ENCODE data around the gene UBE2D2.

- TF ChIP-seq, protein P1, sequence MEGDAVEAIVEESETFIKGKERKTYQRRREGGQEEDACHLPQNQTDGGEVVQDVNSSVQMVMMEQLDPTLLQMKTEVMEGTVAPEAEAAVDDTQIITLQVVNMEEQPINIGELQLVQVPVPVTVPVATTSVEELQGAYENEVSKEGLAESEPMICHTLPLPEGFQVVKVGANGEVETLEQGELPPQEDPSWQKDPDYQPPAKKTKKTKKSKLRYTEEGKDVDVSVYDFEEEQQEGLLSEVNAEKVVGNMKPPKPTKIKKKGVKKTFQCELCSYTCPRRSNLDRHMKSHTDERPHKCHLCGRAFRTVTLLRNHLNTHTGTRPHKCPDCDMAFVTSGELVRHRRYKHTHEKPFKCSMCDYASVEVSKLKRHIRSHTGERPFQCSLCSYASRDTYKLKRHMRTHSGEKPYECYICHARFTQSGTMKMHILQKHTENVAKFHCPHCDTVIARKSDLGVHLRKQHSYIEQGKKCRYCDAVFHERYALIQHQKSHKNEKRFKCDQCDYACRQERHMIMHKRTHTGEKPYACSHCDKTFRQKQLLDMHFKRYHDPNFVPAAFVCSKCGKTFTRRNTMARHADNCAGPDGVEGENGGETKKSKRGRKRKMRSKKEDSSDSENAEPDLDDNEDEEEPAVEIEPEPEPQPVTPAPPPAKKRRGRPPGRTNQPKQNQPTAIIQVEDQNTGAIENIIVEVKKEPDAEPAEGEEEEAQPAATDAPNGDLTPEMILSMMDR (IDR thresholded peaks at IDR 0.05) = no peak
- TF ChIP-seq EZH2 (IDR thresholded peaks at IDR 0.05; ENCODE audit: borderline replicate concordance, insufficient read depth, low read depth, low read length, poor library complexity, severe bottlenecking) = no peak
These were observed 100.0 kb downstream of the UBE2D2 start for GRCh38 chr5:139660923-139661814.

Data from B cell (primary cell).